Testis (tissue), 2 donors: ENCODE results near the gene MYOM1.

Experiments
- CTCF ChIP-seq, 3 experiments: fragments of 450-650 bp in 2 of 3; fragments of 200-600 bp in 1 of 3; sonication (generic) in 1 of 3; IDR thresholded peaks; one replicate each; pipeline ENCODE4 v1.5.1; 2016 to 2019; ENCODE audit warnings: antibody characterized with exemption in 3 of 3, mild to moderate bottlenecking in 2 of 3, moderate library complexity in 1 of 3
- POLR2A ChIP-seq: fragments of 450-650 bp; IDR thresholded peaks from one replicate; pipeline ENCODE4 v1.6.1; 2017; ENCODE audit warnings: antibody characterized with exemption, mild to moderate bottlenecking, moderate library complexity

DNA sequence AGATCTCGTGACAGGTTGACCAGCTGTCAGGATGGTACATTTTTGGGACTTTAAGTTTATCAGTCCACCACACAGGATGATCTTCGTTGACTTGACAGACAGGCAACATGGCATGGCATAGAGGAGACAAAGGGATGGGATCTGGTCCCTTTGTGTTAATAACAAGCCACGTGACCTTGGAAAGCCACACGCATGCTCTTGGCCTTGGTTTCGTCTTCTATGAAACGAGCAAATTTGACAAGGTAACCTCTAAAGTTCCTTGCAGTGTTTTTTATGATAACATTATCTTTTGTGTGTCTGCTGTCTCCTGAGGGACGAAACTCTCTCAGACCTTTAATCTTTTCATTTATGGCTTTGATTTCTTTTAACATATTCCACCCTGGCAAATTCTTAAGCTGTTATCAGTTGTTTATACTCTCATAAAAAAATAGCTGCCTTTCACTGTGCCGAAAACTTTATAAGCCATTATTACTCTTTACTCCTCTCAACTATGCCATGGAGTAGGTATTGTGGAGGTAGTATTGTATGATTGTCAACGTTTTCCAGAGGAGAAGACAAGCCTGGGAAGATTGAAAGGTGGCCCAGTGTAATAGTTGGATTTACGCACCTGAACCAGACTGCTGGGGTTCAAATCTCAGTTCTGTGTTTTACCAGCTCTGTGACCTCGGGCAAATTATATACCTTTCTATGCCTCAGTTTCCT lies 81.3 kb downstream of the MYOM1 start:
- no peak for TF ChIP-seq CTCF (IDR thresholded peaks at IDR 0.05)
- TF ChIP-seq POLR2A, result no peak
